ENCODE measurements around the gene KLF2. TPM values are rescaled to one million over a fixed set of nuclear protein-coding genes. Genes with fewer than 3 reads are reported as not detected.
A peak's percentile ranks its signal among the peaks of the same experiment; 100 is the strongest.

The KLF2 gene
- total RNA-seq (2013; cell fraction: nucleolus; rRNA removed): 1.0 and 2.7 TPM in 2 replicates
- total RNA-seq (2014; rRNA removed): 3.2 and 4.4 TPM in 2 replicates
- 0.74 and 1.0 TPM in 2 replicates for total RNA-seq (2014; rRNA removed; fragmentation: Illumina TruSeq; extraction: Trizol)
- 12.4 and 13.7 TPM in 2 replicates for total RNA-seq (2021)
- 1.7 TPM for polyA plus RNA-seq (2011; ENCODE audit: low read depth)
- 0.20 and 0.23 TPM in 2 replicates for polyA plus RNA-seq (2011; rRNA removed)
- polyA plus RNA-seq (2011; cell fraction: cytosol; rRNA removed): 0.99 and 1.6 TPM in 2 replicates
- 3.2 and 8.0 TPM in 2 replicates for polyA plus RNA-seq (2011; cell fraction: nucleus; rRNA removed)
- polyA plus RNA-seq (2012): 11.2 and 12.8 TPM in 2 replicates
- 0.14 and 0.66 TPM in 2 replicates for polyA plus RNA-seq (2014; fragmentation: Illumina TruSeq; extraction: Trizol)
- polyA plus RNA-seq (2014; fragmentation: Nextera tagmentation; extraction: Ambion mirVana): under 1 TPM; 0.16 to 0.71 TPM
- 3.8 and 7.6 TPM in 2 replicates for polyA plus RNA-seq (2014; rRNA removed)
- 1 to 10 TPM in 1 of 2 experiments, under 1 TPM in 1; 1.00 to 1.8 TPM for polyA plus RNA-seq (2016; fragmentation: Nextera tagmentation; extraction: Ambion mirVana)
- polyA minus RNA-seq (2011; rRNA and poly(A)+ RNA removed): 0.15 and 0.31 TPM in 2 replicates
- 1.5 TPM in 2 replicates for polyA minus RNA-seq (2011; cell fraction: cytosol; rRNA and poly(A)+ RNA removed)
- 2.4 and 8.4 TPM in 2 replicates for polyA minus RNA-seq (2011; cell fraction: nucleus; rRNA and poly(A)+ RNA removed)
- percentile 90 among the genes with signal in this experiment for Bru-seq, nascent RNA
- BruChase-seq, experiment 1, labeled RNA remaining after a 6-hour chase: percentile 67 among the genes with signal in this experiment
- BruChase-seq, experiment 2, labeled RNA remaining after a 2-hour chase: percentile 67 among the genes with signal in this experiment
- long read RNA-seq, experiment 1: 0 reads
- long read RNA-seq, experiment 2: 0 reads

DNA sequence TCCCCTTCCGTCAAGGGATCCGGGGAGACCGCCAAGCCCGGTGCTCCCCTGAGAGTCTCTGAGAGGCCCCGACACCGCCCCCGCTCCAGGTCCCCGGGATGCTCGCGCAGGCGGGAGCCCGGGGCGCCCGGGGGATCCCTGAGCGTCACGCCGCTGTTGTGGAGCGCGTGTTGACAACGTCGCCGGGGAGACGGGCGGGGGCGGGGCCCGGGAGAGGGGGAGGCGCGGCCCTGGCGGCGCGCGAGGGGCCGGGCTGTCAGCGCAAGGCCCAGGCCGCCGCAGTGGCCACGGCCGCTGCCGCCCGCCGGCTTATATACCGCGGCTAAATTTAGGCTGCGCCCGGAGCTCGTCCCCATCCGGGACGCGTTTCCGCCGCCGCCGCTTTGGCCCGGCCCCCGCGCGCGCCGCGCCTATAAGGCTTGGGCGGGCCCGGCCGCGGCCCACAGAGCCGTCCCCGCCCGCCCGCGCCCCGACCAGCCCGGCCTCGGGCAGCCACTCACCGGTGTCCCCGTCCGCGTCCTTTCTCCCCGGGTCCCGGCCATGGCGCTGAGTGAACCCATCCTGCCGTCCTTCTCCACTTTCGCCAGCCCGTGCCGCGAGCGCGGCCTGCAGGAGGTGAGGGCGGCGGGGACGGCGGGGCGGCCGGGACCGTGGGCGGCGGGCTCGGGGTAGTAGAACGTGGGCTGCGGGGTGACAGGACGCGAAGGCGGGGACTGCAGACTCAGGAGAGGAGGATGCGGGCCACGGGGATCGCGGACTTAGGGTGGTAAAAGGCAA, at the start of gene KLF2:
TSS of gene KLF2 (plus strand) at position 443 of the 777 bp plus-strand sequence. CDS start at position 541, 98 bp downstream.
- DNase-seq (ENCODE audit: low read depth, low spot score) (no peak), FAIRE-seq (peak; percentile 49), ATAC-seq (peak; percentile 76)
- Histone ChIP-seq H3K9me3 (replicated peaks; ENCODE audit: control insufficient read depth, insufficient read depth, low read length) (no peaks in the 10 kb centered on the region), H3K27ac (ENCODE audit: control insufficient read depth, insufficient read depth) (no peak within 1 kb of the TSS), H3K27me3 (replicated peaks in 1 of 2; ENCODE audit: control insufficient read depth in 2 of 2, insufficient read depth in 2 of 2, low read length in 1 of 2) (peaks cover 0 to 5% of the 10 kb centered on the region in 2 experiments; a peak in 1 of 4 replicates), H3K4me2 (ENCODE audit: control insufficient read depth, insufficient read depth) (peak within 1 kb of the TSS; percentile 80), H3K36me3 (ENCODE audit: control insufficient read depth in 2 of 2, insufficient read depth in 2 of 2, low read length in 1 of 2) (no peaks in the 10 kb centered on the region), H3K79me2 (ENCODE audit: control insufficient read depth, insufficient read depth, low read length) (peaks cover 5% of the 10 kb centered on the region), H3K4me1 (ENCODE audit: control insufficient read depth, insufficient read depth, low read length) (peaks cover 25% of the 10 kb centered on the region), H2AFZ (ENCODE audit: control insufficient read depth, low read depth, low read length) (no peak within 1 kb of the TSS), H3K9ac (ENCODE audit: control insufficient read depth, insufficient read depth, low read length) (peak within 1 kb of the TSS; percentile 51; the same call in 1 of the 2 replicates), H3K4me3 (peak within 1 kb of the TSS; percentile 76; the same call in 1 of the 2 replicates), H4K20me1 (ENCODE audit: control insufficient read depth, insufficient read depth) (no peaks in the 10 kb centered on the region)
- BruUV-seq (replicated peaks): no TSS peak
- ChIA-PET SMC1A (ENCODE audit: uncharacterized antibody, unreplicated experiment) (interaction anchor here (1.2 kb wide), 1 partner anchor 58 kb away, joined by 3 read pairs; no protein-coding TSS in a partner anchor), RAD21 (ENCODE audit: unreplicated experiment) (interaction anchor here (0.6 to 2.2 kb wide), 5 partner anchors 18 to 74 kb away, joined by 3 to 7 read pairs (median 5); no protein-coding TSS in a partner anchor), CTCF (interaction anchor here (0.5 to 1.5 kb wide), 4 partner anchors 18 to 58 kb away, joined by 3 to 5 read pairs (median 4); no protein-coding TSS in a partner anchor), POLR2A (interaction anchor here (0.5 to 1.7 kb wide), 5 partner anchors 27 to 65 kb away, joined by 3 to 8 read pairs (median 4); no protein-coding TSS in a partner anchor)
- in situ Hi-C loops (cut with MboI): loop anchor here (5.0 kb wide), 1 partner anchor 77 kb away; no protein-coding TSS in a partner anchor
- intact Hi-C loops (cut with micrococcal nuclease; ENCODE audit: unreplicated experiment): loop anchor here (1.0 to 5.0 kb wide), 2 partner anchors 22 to 77 kb away; no protein-coding TSS in a partner anchor
- WGBS (ENCODE audit: insufficient coverage, insufficient replicate concordance, low lambda C conversion rate, missing lambda C conversion rate): under 1% methylated on average over 77 of the region's 105 CpGs
- TF ChIP-seq IKZF1 (conservative IDR thresholded peaks at IDR 0.05): peak; percentile 74
- no peak for TF ChIP-seq IRF3 (IDR thresholded peaks at IDR 0.05)
- no peak for TF ChIP-seq YBX1 (IDR thresholded peaks at IDR 0.05)
- no peak for TF ChIP-seq USF2 (IDR thresholded peaks at IDR 0.05; ENCODE audit: borderline replicate concordance, low read depth, low read length)
- TF ChIP-seq TCF7 (IDR thresholded peaks at IDR 0.05; ENCODE audit: borderline replicate concordance): no peak
- no peak for TF ChIP-seq CEBPB (IDR thresholded peaks at IDR 0.05; ENCODE audit: borderline replicate concordance in 1 of 2, low read depth in 2 of 2, low read length in 2 of 2)
- TF ChIP-seq ASH2L (IDR thresholded peaks at IDR 0.05; ENCODE audit: borderline replicate concordance, low read depth): no peak
- TF ChIP-seq RELA (IDR thresholded peaks at IDR 0.05; ENCODE audit: borderline replicate concordance, partially characterized antibody): no peak
- 0 out of 2 replicates have a peak, but pooled peaks have one; percentile 26 for TF ChIP-seq POLR2AphosphoS2 (IDR thresholded peaks at IDR 0.05; ENCODE audit: low read depth, low read length)
- no peak for TF ChIP-seq ZZZ3 (IDR thresholded peaks at IDR 0.05; ENCODE audit: control insufficient read depth, insufficient read length, low read depth)
- TF ChIP-seq, protein P1, sequence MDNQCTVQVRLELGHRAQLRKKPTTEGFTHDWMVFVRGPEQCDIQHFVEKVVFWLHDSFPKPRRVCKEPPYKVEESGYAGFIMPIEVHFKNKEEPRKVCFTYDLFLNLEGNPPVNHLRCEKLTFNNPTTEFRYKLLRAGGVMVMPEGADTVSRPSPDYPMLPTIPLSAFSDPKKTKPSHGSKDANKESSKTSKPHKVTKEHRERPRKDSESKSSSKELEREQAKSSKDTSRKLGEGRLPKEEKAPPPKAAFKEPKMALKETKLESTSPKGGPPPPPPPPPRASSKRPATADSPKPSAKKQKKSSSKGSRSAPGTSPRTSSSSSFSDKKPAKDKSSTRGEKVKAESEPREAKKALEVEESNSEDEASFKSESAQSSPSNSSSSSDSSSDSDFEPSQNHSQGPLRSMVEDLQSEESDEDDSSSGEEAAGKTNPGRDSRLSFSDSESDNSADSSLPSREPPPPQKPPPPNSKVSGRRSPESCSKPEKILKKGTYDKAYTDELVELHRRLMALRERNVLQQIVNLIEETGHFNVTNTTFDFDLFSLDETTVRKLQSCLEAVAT (IDR thresholded peaks at IDR 0.05): no peak
- TF ChIP-seq, protein P2, sequence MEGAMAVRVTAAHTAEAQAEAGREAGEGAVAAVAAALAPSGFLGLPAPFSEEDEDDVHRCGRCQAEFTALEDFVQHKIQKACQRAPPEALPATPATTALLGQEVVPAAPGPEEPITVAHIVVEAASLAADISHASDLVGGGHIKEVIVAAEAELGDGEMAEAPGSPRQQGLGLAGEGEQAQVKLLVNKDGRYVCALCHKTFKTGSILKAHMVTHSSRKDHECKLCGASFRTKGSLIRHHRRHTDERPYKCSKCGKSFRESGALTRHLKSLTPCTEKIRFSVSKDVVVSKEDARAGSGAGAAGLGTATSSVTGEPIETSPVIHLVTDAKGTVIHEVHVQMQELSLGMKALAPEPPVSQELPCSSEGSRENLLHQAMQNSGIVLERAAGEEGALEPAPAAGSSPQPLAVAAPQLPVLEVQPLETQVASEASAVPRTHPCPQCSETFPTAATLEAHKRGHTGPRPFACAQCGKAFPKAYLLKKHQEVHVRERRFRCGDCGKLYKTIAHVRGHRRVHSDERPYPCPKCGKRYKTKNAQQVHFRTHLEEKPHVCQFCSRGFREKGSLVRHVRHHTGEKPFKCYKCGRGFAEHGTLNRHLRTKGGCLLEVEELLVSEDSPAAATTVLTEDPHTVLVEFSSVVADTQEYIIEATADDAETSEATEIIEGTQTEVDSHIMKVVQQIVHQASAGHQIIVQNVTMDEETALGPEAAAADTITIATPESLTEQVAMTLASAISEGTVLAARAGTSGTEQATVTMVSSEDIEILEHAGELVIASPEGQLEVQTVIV (IDR thresholded peaks at IDR 0.05; ENCODE audit: borderline replicate concordance, partially characterized antibody): no peak
